Astrocyte of the cerebellum (primary cell): ENCODE data around the gene TMEFF2.

Source experiments
- DNase-seq: peaks from one replicate; pipeline ENCODE4 v3.0.0-alpha.2; 2011; ENCODE audit warnings: low read depth
- H3K4me3 ChIP-seq: 2 replicates; pipeline ENCODE4 v1.5.1; 2011; ENCODE audit warnings: mild to moderate bottlenecking, low read depth, low read length, moderate library complexity
- CTCF ChIP-seq: IDR thresholded peaks from 2 replicates; pipeline ENCODE4 v1.5.1; 2012; ENCODE audit warnings: low read length, low read depth, moderate library complexity, mild to moderate bottlenecking; ENCODE audit errors: missing control alignments
- in situ Hi-C: cut with HindIII; loops from 2 replicates; pipeline ENCODE4 v1.10.0; 2017; ENCODE audit warnings: low sequenced_read_pairs

Gene TMEFF2

GRCh38 chr2:191933307-191934105, 261.2 kb downstream of the TMEFF2 start:
- no peak for DNase-seq
- H3K4me3 ChIP-seq = no peak overlapping the region
- in situ Hi-C loops = no loop called here
- no peak for TF ChIP-seq CTCF

GRCh38 chr2:191932286-191932685, 262.4 kb downstream of the TMEFF2 start:
- no peak for DNase-seq
- H3K4me3 ChIP-seq = no peak overlapping the region
- TF ChIP-seq CTCF = no peak
- in situ Hi-C loops = no loop called here

GRCh38 chr2:191931329-191931728, 263.4 kb downstream of the TMEFF2 start:
- no peak overlapping the region for H3K4me3 ChIP-seq
- DNase-seq = no peak
- no peak for TF ChIP-seq CTCF
- in situ Hi-C loops = no loop called here

- in situ Hi-C loops = no loop called here
- DNase-seq = no peak
- no peak for TF ChIP-seq CTCF
- H3K4me3 ChIP-seq = no peak overlapping the region
Measured at GRCh38 chr2:191930205-191930604, 264.5 kb downstream of the TMEFF2 start.

GRCh38 chr2:191929288-191929687, 265.4 kb downstream of the TMEFF2 start:
- in situ Hi-C loops = no loop called here
- H3K4me3 ChIP-seq = no peak overlapping the region
- no peak for TF ChIP-seq CTCF
- no peak for DNase-seq

- DNase-seq = peak; percentile 93
Measured at GRCh38 chr2:191927991-191928390, 266.7 kb downstream of the TMEFF2 start.

More at GRCh38 chr2:191927991-191928390, 266.7 kb downstream of the TMEFF2 start:
- H3K4me3 ChIP-seq = no peak overlapping the region
- in situ Hi-C loops = no loop called here
- no peak for TF ChIP-seq CTCF
